ENCODE results near the gene ANKRD60. TPM values are rescaled to one million over a fixed set of nuclear protein-coding genes. Genes with fewer than 3 reads are reported as not detected.

Gene ANKRD60
- total and polyA plus RNA-seq, 2 of the 4 experiments (the other 2 are of a cell fraction), result not detected

DNA sequence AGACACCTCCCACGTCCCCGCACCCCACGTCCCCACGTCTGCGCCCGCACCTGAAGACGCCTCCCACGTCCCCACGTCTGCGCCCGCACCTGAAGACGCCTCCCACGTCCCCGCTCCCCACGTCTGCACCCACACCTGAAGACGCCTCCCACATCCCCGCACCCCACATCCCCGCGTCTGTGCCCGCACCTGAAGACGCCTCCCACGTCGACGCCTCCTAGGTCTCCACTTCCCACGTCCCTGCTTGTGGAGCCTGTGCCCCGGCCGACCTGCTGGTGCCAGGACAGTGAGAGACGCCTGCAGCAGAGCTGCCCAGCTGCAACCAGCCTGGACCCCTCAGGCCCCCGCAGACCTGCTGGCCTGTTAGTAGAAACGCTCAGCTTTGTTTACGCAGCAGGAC, 22.6 kb downstream of the ANKRD60 start:
- H3K18ac ChIP-seq (ENCODE audit: low read depth, low read length), result no peak overlapping the region
- POLR2A ChIA-PET (ENCODE audit: unreplicated experiment), result no interaction called here
- CTCF ChIA-PET, result no interaction called here
- no peak for DNase-seq
- H3K27ac ChIP-seq (ENCODE audit: insufficient read depth, low read length), result no peak overlapping the region
- no peak overlapping the region for H2AFZ ChIP-seq (replicated peaks; ENCODE audit: low read length, poor library complexity)
- WGBS, 2 experiments (ENCODE audit: extremely low coverage in 2 of 2, insufficient read length in 1 of 2), result 85% methylated on average over 27 of the region's 31 CpGs; no CpG with 5 or more reads in 1 of the 2 experiments
- no peak overlapping the region for H3K4me3 ChIP-seq (ENCODE audit: insufficient read depth, low read depth, low read length)
- H4K5ac ChIP-seq (ENCODE audit: low read depth, low read length), result no peak overlapping the region
- H2BK5ac ChIP-seq (ENCODE audit: low read depth, low read length, poor library complexity, severe bottlenecking), result no peak overlapping the region
- no peak overlapping the region for H4K8ac ChIP-seq (ENCODE audit: low read depth in 2 of 2, low read length in 2 of 2)
- no peak overlapping the region for H3K56ac ChIP-seq (ENCODE audit: extremely low read depth, insufficient read depth, low read length)
- in situ Hi-C loops (cut with MboI; ENCODE audit: low sequenced_read_pairs) (loop anchor here (5.0 kb wide), 1 partner anchor 614 kb away; no protein-coding TSS in a partner anchor), intact Hi-C loops (cut with micrococcal nuclease) (no loop called here), dilution Hi-C loops (cut with HindIII; ENCODE audit: low sequenced_read_pairs, unreplicated experiment) (no loop called here)
- no peak overlapping the region for H2BK20ac ChIP-seq (ENCODE audit: low read depth, low read length)
- H3K14ac ChIP-seq (replicated peaks; ENCODE audit: low read depth, low read length), result no peak overlapping the region
- H2BK120ac ChIP-seq (ENCODE audit: low read depth, low read length), result no peak overlapping the region
- no peaks in the 10 kb centered on the region for H3K79me1 ChIP-seq (ENCODE audit: low read depth in 1 of 2, low read length in 2 of 2)
- H3K27me3 ChIP-seq (ENCODE audit: control insufficient read depth, insufficient read depth, low read length), result peaks cover 14% of the 10 kb centered on the region
- BruUV-seq (replicated peaks), result no TSS peak
- no peak for ATAC-seq (ENCODE audit: low read depth)
- H3K9me1 ChIP-seq (ENCODE audit: insufficient read depth, low read length), result no peaks in the 10 kb centered on the region
- no peaks in the 10 kb centered on the region for H3K36me3 ChIP-seq (ENCODE audit: control insufficient read depth, insufficient read depth, low read length)
- H3K9ac ChIP-seq (ENCODE audit: low read depth, low read length), result no peak overlapping the region
- TF ChIP-seq BHLHE40 (IDR thresholded peaks at IDR 0.05; ENCODE audit: low read depth, low read length) (no peak), POLR2A (IDR thresholded peaks at IDR 0.05; ENCODE audit: low read depth, low read length) (no peak), RFX5 (IDR thresholded peaks at IDR 0.05; ENCODE audit: low read depth, low read length) (no peak), MAFK (IDR thresholded peaks at IDR 0.05; ENCODE audit: low read depth, low read length) (no peak), CHD1 (IDR thresholded peaks at IDR 0.05; ENCODE audit: low read depth, low read length) (no peak), SMC3 (IDR thresholded peaks at IDR 0.05; ENCODE audit: low read depth, low read length) (no peak), FOS (IDR thresholded peaks at IDR 0.05; ENCODE audit: low read depth, low read length) (no peak), MXI1 (IDR thresholded peaks at IDR 0.05; ENCODE audit: borderline replicate concordance, low read depth, low read length) (no peak), NFE2L2 (IDR thresholded peaks at IDR 0.05; ENCODE audit: low read depth, low read length) (no peak), CEBPB (IDR thresholded peaks at IDR 0.05; ENCODE audit: low read depth, low read length) (no peak), MAZ (IDR thresholded peaks at IDR 0.05; ENCODE audit: borderline replicate concordance, low read depth, low read length) (no peak)
- TF ChIP-seq, protein P1, sequence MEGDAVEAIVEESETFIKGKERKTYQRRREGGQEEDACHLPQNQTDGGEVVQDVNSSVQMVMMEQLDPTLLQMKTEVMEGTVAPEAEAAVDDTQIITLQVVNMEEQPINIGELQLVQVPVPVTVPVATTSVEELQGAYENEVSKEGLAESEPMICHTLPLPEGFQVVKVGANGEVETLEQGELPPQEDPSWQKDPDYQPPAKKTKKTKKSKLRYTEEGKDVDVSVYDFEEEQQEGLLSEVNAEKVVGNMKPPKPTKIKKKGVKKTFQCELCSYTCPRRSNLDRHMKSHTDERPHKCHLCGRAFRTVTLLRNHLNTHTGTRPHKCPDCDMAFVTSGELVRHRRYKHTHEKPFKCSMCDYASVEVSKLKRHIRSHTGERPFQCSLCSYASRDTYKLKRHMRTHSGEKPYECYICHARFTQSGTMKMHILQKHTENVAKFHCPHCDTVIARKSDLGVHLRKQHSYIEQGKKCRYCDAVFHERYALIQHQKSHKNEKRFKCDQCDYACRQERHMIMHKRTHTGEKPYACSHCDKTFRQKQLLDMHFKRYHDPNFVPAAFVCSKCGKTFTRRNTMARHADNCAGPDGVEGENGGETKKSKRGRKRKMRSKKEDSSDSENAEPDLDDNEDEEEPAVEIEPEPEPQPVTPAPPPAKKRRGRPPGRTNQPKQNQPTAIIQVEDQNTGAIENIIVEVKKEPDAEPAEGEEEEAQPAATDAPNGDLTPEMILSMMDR (conservative IDR thresholded peaks at IDR 0.05; ENCODE audit: low read depth, low read length), result no peak
- TF ChIP-seq, protein P2, sequence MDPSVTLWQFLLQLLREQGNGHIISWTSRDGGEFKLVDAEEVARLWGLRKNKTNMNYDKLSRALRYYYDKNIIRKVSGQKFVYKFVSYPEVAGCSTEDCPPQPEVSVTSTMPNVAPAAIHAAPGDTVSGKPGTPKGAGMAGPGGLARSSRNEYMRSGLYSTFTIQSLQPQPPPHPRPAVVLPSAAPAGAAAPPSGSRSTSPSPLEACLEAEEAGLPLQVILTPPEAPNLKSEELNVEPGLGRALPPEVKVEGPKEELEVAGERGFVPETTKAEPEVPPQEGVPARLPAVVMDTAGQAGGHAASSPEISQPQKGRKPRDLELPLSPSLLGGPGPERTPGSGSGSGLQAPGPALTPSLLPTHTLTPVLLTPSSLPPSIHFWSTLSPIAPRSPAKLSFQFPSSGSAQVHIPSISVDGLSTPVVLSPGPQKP (IDR thresholded peaks at IDR 0.05; ENCODE audit: borderline replicate concordance, low read depth, low read length), result no peak
- TF ChIP-seq, protein P3, sequence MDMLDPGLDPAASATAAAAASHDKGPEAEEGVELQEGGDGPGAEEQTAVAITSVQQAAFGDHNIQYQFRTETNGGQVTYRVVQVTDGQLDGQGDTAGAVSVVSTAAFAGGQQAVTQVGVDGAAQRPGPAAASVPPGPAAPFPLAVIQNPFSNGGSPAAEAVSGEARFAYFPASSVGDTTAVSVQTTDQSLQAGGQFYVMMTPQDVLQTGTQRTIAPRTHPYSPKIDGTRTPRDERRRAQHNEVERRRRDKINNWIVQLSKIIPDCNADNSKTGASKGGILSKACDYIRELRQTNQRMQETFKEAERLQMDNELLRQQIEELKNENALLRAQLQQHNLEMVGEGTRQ (IDR thresholded peaks at IDR 0.05; ENCODE audit: low read depth, low read length), result no peak
- no peaks in the 10 kb centered on the region for H3K9me3 ChIP-seq (ENCODE audit: control insufficient read depth, insufficient read depth, low read length)
- H3K4ac ChIP-seq (ENCODE audit: low read depth, low read length), result no peak overlapping the region
- H4K20me1 ChIP-seq (ENCODE audit: insufficient read depth, low read length), result no peaks in the 10 kb centered on the region
- H3K4me1 ChIP-seq (ENCODE audit: control insufficient read depth, insufficient read depth, low read length), result no peaks in the 10 kb centered on the region
- H2AK9ac ChIP-seq (replicated peaks; ENCODE audit: low read depth, low read length, poor library complexity), result no peak overlapping the region
- H2AK5ac ChIP-seq (ENCODE audit: low read depth, low read length), result no peak overlapping the region
- H4K91ac ChIP-seq (ENCODE audit: insufficient read depth, low read depth, low read length), result no peak overlapping the region
- H2BK15ac ChIP-seq (ENCODE audit: low read depth, low read length), result no peak overlapping the region
- no peak overlapping the region for H3K4me2 ChIP-seq (ENCODE audit: low read depth, low read length)
- H3K23ac ChIP-seq (ENCODE audit: low read depth, low read length), result no peak overlapping the region

Data from IMR-90 (cell line).